Peyer's patch (tissue), 4 donors: ENCODE results near the gene ANKRD34C. TPM values are rescaled to one million over a fixed set of nuclear protein-coding genes. Genes with fewer than 3 reads are reported as not detected.
"Not testable (repeated sequence)": the region's sequence is repeated elsewhere in the genome, so short reads cannot be mapped to it uniquely, and the experiment has no call there.

Experiments
- DNase-seq, 3 donors: peaks; one replicate each; pipeline ENCODE4 v3.0.0-alpha.2; 2017 to 2019
- H3K27ac ChIP-seq, 4 donors: fragments of 200-600 bp; sonication (generic); one replicate each; pipeline ENCODE4 v1.5.1; 2016 to 2019
- H3K27me3 ChIP-seq, 2 donors: fragments of 200-600 bp; sonication (generic); one replicate each; pipeline ENCODE4 v1.5.1; 2019
- H3K36me3 ChIP-seq, 3 donors: fragments of 200-600 bp; sonication (generic); one replicate each; pipeline ENCODE4 v1.5.1; 2016 to 2019
- H3K4me1 ChIP-seq, 4 donors: fragments of 200-600 bp; sonication (generic); one replicate each; pipeline ENCODE4 v1.5.1; 2016 to 2019
- H3K4me3 ChIP-seq, 4 donors: fragments of 200-600 bp; sonication (generic); 1 replicate in 3 of 4; 2 replicates in 1 of 4; pipeline ENCODE4 v1.5.1; 2016 to 2019; ENCODE audit warnings: mild to moderate bottlenecking in 1 of 4
- H3K9me3 ChIP-seq, 4 donors: fragments of 200-600 bp; sonication (generic); one replicate each; pipeline ENCODE4 v1.5.1; 2016 to 2019; ENCODE audit warnings: mild to moderate bottlenecking in 1 of 4
- CTCF ChIP-seq, 6 experiments: fragments of 450-650 bp in 4 of 6; fragments of 200-600 bp in 2 of 6; sonication (generic) in 1 of 6; IDR thresholded peaks; one replicate each; pipeline ENCODE4 v1.5.1; 2017 to 2019; ENCODE audit warnings: antibody characterized with exemption in 6 of 6, mild to moderate bottlenecking in 3 of 6, moderate library complexity in 1 of 6
- POLR2A ChIP-seq, 2 donors: fragments of 450-650 bp; IDR thresholded peaks; one replicate each; pipeline ENCODE4 v1.5.1; 2017; ENCODE audit warnings: antibody characterized with exemption in 2 of 2, mild to moderate bottlenecking in 2 of 2, moderate library complexity in 2 of 2
- total RNA-seq, 4 donors: library from RNA; depleted of rRNA; stranded (reverse); fragments of >200 nt; gene quantifications; one replicate each; pipeline ENCODE4 v1.1.0, GENCODE V29; 2016

The ANKRD34C gene
- total RNA-seq, 4 donors from 2014 or later, result not detected

- Histone ChIP-seq H3K4me1 (peaks cover 0 to 7% (median 4%) of the 10 kb centered on the region in 4 donors), H3K36me3 (peaks cover 0 to 65% (median 0%) of the 10 kb centered on the region in 3 donors), H3K27me3 (no peaks in the 10 kb centered on the region), H3K4me3 (no peak overlapping the region), H3K9me3 (no peaks in the 10 kb centered on the region), H3K27ac (no peak overlapping the region)
- no peak for DNase-seq
- TF ChIP-seq CTCF (IDR thresholded peaks at IDR 0.05) (no peak), POLR2A (IDR thresholded peaks at IDR 0.05) (no peak)
Observed at GRCh38 chr15:79316864-79317263, 34.3 kb downstream of the ANKRD34C start.

- H3K4me3 ChIP-seq, H3K27ac ChIP-seq: not testable (repeated sequence)
- peaks cover 0 to 59% (median 0%) of the 10 kb centered on the region in 3 donors for H3K36me3 ChIP-seq
Observed at GRCh38 chr15:79319973-79320372, 37.5 kb downstream of the ANKRD34C start.

GRCh38 chr15:79321876-79322275, 39.4 kb downstream of the ANKRD34C start:
- TF ChIP-seq CTCF (IDR thresholded peaks at IDR 0.05) (no peak), POLR2A (IDR thresholded peaks at IDR 0.05) (no peak)
- Histone ChIP-seq H3K27ac (no peak overlapping the region), H3K27me3 (no peaks in the 10 kb centered on the region), H3K36me3 (peaks cover 0 to 41% (median 0%) of the 10 kb centered on the region in 3 donors), H3K4me3 (no peak overlapping the region), H3K9me3 (no peaks in the 10 kb centered on the region), H3K4me1 (no peaks in the 10 kb centered on the region)
- no peak for DNase-seq

More at GRCh38 chr15:79319973-79320372, 37.5 kb downstream of the ANKRD34C start:
- H3K27me3 ChIP-seq, H3K9me3 ChIP-seq, H3K4me1 ChIP-seq, DNase-seq: not testable (repeated sequence)

- Histone ChIP-seq H3K9me3 (no peaks in the 10 kb centered on the region), H3K27me3 (no peaks in the 10 kb centered on the region), H3K27ac (no peak overlapping the region), H3K4me1 (no peaks in the 10 kb centered on the region), H3K4me3 (no peak overlapping the region), H3K36me3 (peaks cover 0 to 37% (median 0%) of the 10 kb centered on the region in 3 donors)
- DNase-seq, result no peak
- TF ChIP-seq CTCF (IDR thresholded peaks at IDR 0.05), result no peak
- no peak for TF ChIP-seq POLR2A (IDR thresholded peaks at IDR 0.05)
Observed at GRCh38 chr15:79322306-79322705, 39.8 kb downstream of the ANKRD34C start.

- H3K27ac ChIP-seq, result no peak overlapping the region
- no peaks in the 10 kb centered on the region for H3K4me1 ChIP-seq
- no peak for TF ChIP-seq POLR2A (IDR thresholded peaks at IDR 0.05)
- no peak for TF ChIP-seq CTCF (IDR thresholded peaks at IDR 0.05)
- no peaks in the 10 kb centered on the region for H3K27me3 ChIP-seq
- no peaks in the 10 kb centered on the region for H3K9me3 ChIP-seq
- H3K4me3 ChIP-seq, result no peak overlapping the region
- H3K36me3 ChIP-seq, result peaks cover 0 to 30% (median 0%) of the 10 kb centered on the region in 3 donors
- DNase-seq, result no peak
Observed at GRCh38 chr15:79322945-79323344, 40.4 kb downstream of the ANKRD34C start.

- TF ChIP-seq POLR2A (IDR thresholded peaks at IDR 0.05), result no peak
- TF ChIP-seq CTCF (IDR thresholded peaks at IDR 0.05), result no peak
- Histone ChIP-seq H3K27me3 (no peaks in the 10 kb centered on the region), H3K36me3 (no peaks in the 10 kb centered on the region), H3K27ac (no peak overlapping the region), H3K4me3 (no peak overlapping the region), H3K9me3 (no peaks in the 10 kb centered on the region), H3K4me1 (no peaks in the 10 kb centered on the region)
- DNase-seq, result no peak
Observed at GRCh38 chr15:79329171-79329611, 46.7 kb downstream of the ANKRD34C start.

Other genes with a start within 250 kb of the ANKRD34C start
- 10 to 100 TPM in 1 of 4 donors, 1 to 10 TPM in 1, not detected in 2; 5.4 to 73.4 TPM for gene RASGRF1, start 191.9 kb upstream of the ANKRD34C start, total RNA-seq
- 10 to 100 TPM; 21.0 to 52.0 (median 26.8) TPM for gene TMED3, start 28.4 kb downstream of the ANKRD34C start, total RNA-seq
- gene MINAR1, start 149.6 kb downstream of the ANKRD34C start, total RNA-seq, result 1 to 10 TPM in 1 of 4 donors, under 1 TPM in 2, not detected in 1; 0.13 to 1.7 (median 0.66) TPM